Measurements from ENCODE around the gene HNRNPU.

DNA sequence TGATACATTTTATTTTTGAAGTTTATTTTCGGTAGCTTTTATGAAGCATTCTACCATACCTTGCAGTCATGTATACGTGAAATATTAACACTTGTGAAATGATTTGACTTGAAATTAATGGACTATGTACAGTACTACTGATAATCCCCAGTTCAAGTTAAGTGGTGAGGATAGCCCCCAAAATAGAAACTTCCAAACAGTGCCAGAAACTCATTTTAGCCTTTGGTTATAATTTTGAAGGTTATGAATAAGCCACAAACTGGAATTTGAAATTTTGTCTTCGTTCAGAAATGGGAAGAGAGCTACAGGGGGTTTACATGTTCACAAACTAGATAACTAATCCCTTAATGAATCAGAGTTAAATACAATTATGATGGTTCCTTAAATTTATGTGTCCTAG, 1.5 kb upstream of the HNRNPU start:
- TF ChIP-seq, protein P1, sequence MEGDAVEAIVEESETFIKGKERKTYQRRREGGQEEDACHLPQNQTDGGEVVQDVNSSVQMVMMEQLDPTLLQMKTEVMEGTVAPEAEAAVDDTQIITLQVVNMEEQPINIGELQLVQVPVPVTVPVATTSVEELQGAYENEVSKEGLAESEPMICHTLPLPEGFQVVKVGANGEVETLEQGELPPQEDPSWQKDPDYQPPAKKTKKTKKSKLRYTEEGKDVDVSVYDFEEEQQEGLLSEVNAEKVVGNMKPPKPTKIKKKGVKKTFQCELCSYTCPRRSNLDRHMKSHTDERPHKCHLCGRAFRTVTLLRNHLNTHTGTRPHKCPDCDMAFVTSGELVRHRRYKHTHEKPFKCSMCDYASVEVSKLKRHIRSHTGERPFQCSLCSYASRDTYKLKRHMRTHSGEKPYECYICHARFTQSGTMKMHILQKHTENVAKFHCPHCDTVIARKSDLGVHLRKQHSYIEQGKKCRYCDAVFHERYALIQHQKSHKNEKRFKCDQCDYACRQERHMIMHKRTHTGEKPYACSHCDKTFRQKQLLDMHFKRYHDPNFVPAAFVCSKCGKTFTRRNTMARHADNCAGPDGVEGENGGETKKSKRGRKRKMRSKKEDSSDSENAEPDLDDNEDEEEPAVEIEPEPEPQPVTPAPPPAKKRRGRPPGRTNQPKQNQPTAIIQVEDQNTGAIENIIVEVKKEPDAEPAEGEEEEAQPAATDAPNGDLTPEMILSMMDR (IDR thresholded peaks at IDR 0.05): no peak
- no peak for TF ChIP-seq POLR2A (IDR thresholded peaks at IDR 0.05)
